Smooth muscle cell (in vitro differentiated cells): ENCODE data around the gene EIF2AK3. TPM values are rescaled to one million over a fixed set of nuclear protein-coding genes. Genes with fewer than 3 reads are reported as not detected.
"Not testable (repeated sequence)": the region's sequence is repeated elsewhere in the genome, so short reads cannot be mapped to it uniquely, and the experiment has no call there.

Experiments used
- DNase-seq: peaks from one replicate; lab custom pipeline; 2025; ENCODE audit not compliant: unreplicated experiment; lab: John Stamatoyannopoulos, UW
- H2AFZ ChIP-seq: fragments of 200-600 bp; sonication (generic); 2 replicates; pipeline ENCODE4 v1.6.0; 2016; ENCODE audit warnings: antibody characterized with exemption, low read depth, mild to moderate bottlenecking
- H3F3A ChIP-seq: fragments of 200-600 bp; sonication (generic); 2 replicates; pipeline ENCODE4 v1.6.0; 2017; ENCODE audit warnings: antibody characterized with exemption, low read depth
- H3K27ac ChIP-seq: fragments of 200-600 bp; sonication (generic); 2 replicates; pipeline ENCODE4 v1.5.1; 2016; ENCODE audit warnings: low read depth, mild to moderate bottlenecking
- H3K27me3 ChIP-seq: fragments of 200-600 bp; sonication (generic); 2 replicates; pipeline ENCODE4 v1.6.1; 2016; ENCODE audit warnings: low read depth, mild to moderate bottlenecking
- H3K36me3 ChIP-seq: fragments of 200-600 bp; sonication (generic); 2 replicates; pipeline ENCODE4 v1.5.1; 2016; ENCODE audit warnings: low read depth
- H3K4me1 ChIP-seq: fragments of 200-600 bp; sonication (generic); 2 replicates; pipeline ENCODE4 v1.5.1; 2016; ENCODE audit warnings: low read depth
- H3K4me2 ChIP-seq: fragments of 200-600 bp; sonication (generic); 2 replicates; pipeline ENCODE4 v1.6.0; 2016; ENCODE audit warnings: mild to moderate bottlenecking
- H3K4me3 ChIP-seq: fragments of 200-600 bp; sonication (generic); 2 replicates; pipeline ENCODE4 v1.5.1; 2016; ENCODE audit warnings: mild to moderate bottlenecking
- H3K79me2 ChIP-seq: fragments of 200-600 bp; sonication (generic); 2 replicates; pipeline ENCODE4 v1.6.0; 2016; ENCODE audit warnings: low read depth, mild to moderate bottlenecking
- H3K9ac ChIP-seq: fragments of 200-600 bp; sonication (generic); 2 replicates; pipeline ENCODE4 v1.6.0; 2016; ENCODE audit warnings: low read depth
- H3K9me3 ChIP-seq: fragments of 200-600 bp; sonication (generic); replicated peaks from 2 replicates; pipeline ENCODE4 v1.5.1; 2016; ENCODE audit warnings: low read depth
- H4K20me1 ChIP-seq: fragments of 200-600 bp; sonication (generic); 2 replicates; pipeline ENCODE4 v1.6.0; 2016; ENCODE audit warnings: low read depth
- CTCF ChIP-seq: fragments of 200-600 bp; sonication (generic); IDR thresholded peaks from 2 replicates; pipeline ENCODE4 v1.5.1; 2017; ENCODE audit warnings: borderline replicate concordance, mild to moderate bottlenecking, antibody characterized with exemption; ENCODE audit not compliant: insufficient read depth, poor library complexity, severe bottlenecking
- WGBS: methylation state at CpG from one replicate; pipeline ENCODE4 v1.1.7; 2016; ENCODE audit warnings: low lambda C conversion rate; 5-methylcytosine and 5-hydroxymethylcytosine counted together
- polyA plus RNA-seq: library from polyadenylated mRNA; unstranded; fragments of >200 nt; fragmentation: Nextera tagmentation; extraction: Ambion mirVana; gene quantifications from 2 replicates; pipeline ENCODE4 v1.2.1, GENCODE V29; 2016
- total RNA-seq: library from RNA; depleted of rRNA; stranded (reverse); fragments of >200 nt; gene quantifications from 2 replicates; pipeline ENCODE4 v1.2.3, GENCODE V29; 2014

Gene EIF2AK3
- total and polyA plus RNA-seq, 2 experiments from 2014 or later, result 16.2 to 53.4 TPM

DNA sequence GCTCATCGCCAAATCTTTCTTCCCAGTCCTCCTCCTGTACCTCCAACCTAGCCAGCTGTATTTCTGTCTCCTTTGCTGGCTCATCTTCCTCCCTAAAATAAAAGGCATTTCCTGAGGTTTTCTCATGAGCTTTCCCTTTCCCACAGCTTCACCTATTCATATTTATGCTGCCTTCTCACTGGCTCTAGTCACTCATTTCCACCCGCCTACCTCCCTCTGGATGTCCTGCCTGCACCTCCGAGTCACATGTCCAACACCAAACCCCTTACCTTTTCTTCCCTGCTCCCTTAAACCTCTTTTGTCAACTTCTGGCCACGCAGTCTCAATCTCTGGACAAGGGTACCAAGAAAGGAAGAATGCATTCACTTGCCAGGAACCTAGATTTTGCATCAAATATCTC lies 2.8 kb downstream of the EIF2AK3 start:
- Histone ChIP-seq H3K79me2 (peaks cover 74% of the 10 kb centered on the region), H3F3A (peaks cover 9% of the 10 kb centered on the region), H3K4me3 (peak overlapping the region; percentile 76), H2AFZ (no peak overlapping the region), H4K20me1 (peaks cover 73% of the 10 kb centered on the region), H3K9me3 (no peaks in the 10 kb centered on the region), H3K36me3 (no peaks in the 10 kb centered on the region), H3K4me1 (peaks cover 27% of the 10 kb centered on the region), H3K27ac (no peak overlapping the region), H3K4me2 (peak overlapping the region; percentile 99), H3K9ac (no peak overlapping the region), H3K27me3 (no peaks in the 10 kb centered on the region)
- no peak for DNase-seq
- TF ChIP-seq CTCF, result no peak
- 69% methylated on average over 4 of the region's 4 CpGs for WGBS

DNA sequence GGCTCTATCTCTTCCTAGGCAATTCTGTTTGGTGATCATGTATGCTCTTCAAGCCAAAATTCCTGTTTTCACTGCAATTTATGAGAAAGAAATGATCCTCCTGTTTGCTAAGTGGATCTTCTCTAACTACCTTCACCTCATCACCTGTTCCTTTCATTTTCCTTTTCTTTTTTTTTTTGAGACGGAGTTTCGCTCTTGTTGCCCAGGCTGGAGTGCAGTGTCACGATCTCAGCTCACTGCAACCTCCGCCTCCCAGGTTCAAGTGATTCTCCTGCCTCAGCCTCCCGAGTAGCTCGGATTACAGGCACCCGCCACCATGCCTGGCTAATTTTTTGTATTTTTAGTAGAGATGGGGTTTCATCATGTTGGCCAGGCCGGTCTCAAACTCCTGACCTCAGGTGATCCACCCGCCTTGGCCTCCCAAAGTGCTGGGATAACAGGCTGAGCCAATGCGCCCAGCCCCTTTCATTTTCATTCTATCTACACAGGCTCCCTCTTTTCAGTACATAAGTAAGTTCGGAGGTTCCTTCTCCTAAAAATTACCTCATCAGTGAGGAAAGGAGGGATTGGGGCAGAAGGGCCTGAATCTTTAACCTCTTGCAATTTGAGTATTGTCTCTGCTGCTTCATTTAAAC lies 3.3 kb downstream of the EIF2AK3 start:
- 94% methylated on average over 11 of the region's 11 CpGs for WGBS
- not testable (repeated sequence) for DNase-seq, H2AFZ ChIP-seq, H3K9me3 ChIP-seq, H3K4me3 ChIP-seq, H3K36me3 ChIP-seq, H3F3A ChIP-seq, H3K27ac ChIP-seq, H3K27me3 ChIP-seq, H3K9ac ChIP-seq
- peaks cover 27% of the 10 kb centered on the region for H3K4me1 ChIP-seq
- peak overlapping the region; percentile 99 for H3K4me2 ChIP-seq
- H3K79me2 ChIP-seq, result peaks cover 80% of the 10 kb centered on the region
- H4K20me1 ChIP-seq, result peaks cover 79% of the 10 kb centered on the region

- H3K9ac ChIP-seq, result no peak overlapping the region
- H2AFZ ChIP-seq, result no peak overlapping the region
- no peak overlapping the region for H3K4me2 ChIP-seq
- WGBS, result 69% methylated on average over 1 of the region's 1 CpG
- H4K20me1 ChIP-seq, result peaks cover 95% of the 10 kb centered on the region
- no peak for TF ChIP-seq CTCF
- H3K27me3 ChIP-seq, result no peaks in the 10 kb centered on the region
- no peaks in the 10 kb centered on the region for H3K36me3 ChIP-seq
- peaks cover 96% of the 10 kb centered on the region for H3K79me2 ChIP-seq
- no peak overlapping the region for H3K4me3 ChIP-seq
- no peak overlapping the region for H3K27ac ChIP-seq
- H3K4me1 ChIP-seq, result peaks cover 21% of the 10 kb centered on the region
- no peaks in the 10 kb centered on the region for H3F3A ChIP-seq
- no peak for DNase-seq
- H3K9me3 ChIP-seq, result no peaks in the 10 kb centered on the region
These were observed 5.0 kb downstream of the EIF2AK3 start for GRCh38 chr2:88622307-88622706.

DNA sequence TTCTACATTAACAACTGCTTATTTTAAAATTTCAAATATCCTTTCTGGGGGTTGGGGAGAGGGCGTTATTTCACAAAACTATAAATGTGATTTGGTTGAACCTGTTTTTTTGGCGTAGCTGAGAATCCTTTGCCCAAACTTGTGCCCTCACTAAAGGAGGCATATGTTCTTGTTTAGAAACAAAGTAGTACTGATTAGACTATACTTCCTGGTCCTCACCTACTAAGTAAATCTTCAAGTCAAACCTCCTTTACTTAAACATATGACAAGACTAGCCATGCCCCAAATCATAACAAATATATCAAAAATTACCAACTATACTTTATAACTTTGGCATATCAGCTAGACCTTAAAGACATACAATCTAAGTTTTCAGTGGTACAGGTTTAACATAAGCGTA lies 5.8 kb downstream of the EIF2AK3 start:
- Histone ChIP-seq H3K27ac (no peak overlapping the region), H3K4me1 (peaks cover 21% of the 10 kb centered on the region), H3F3A (no peaks in the 10 kb centered on the region), H2AFZ (no peak overlapping the region), H3K27me3 (no peaks in the 10 kb centered on the region), H4K20me1 (peaks cover 100% of the 10 kb centered on the region), H3K9ac (no peak overlapping the region), H3K4me2 (no peak overlapping the region), H3K9me3 (no peaks in the 10 kb centered on the region), H3K4me3 (no peak overlapping the region), H3K79me2 (peaks cover 100% of the 10 kb centered on the region), H3K36me3 (no peaks in the 10 kb centered on the region)
- 98% methylated on average over 3 of the region's 3 CpGs for WGBS
- TF ChIP-seq CTCF, result no peak
- DNase-seq, result no peak
